ENCODE measurements around the gene B3GALT4. TPM values are rescaled to one million over a fixed set of nuclear protein-coding genes. Genes with fewer than 3 reads are reported as not detected.

Gene B3GALT4
- total RNA-seq, 6 experiments from 2014 or later, result 0.66 to 3.0 (median 2.7) TPM

- H3K27me3 Mint-ChIP-seq (ENCODE audit: insufficient read depth), result peaks cover 21% of the 10 kb centered on the region
- H3K4me3 Mint-ChIP-seq, result no peak overlapping the region
- DNase-seq, result no peak
- H3K27ac Mint-ChIP-seq, result no peak overlapping the region
- H3K4me1 Mint-ChIP-seq (ENCODE audit: low read depth), result peaks cover 11% of the 10 kb centered on the region
- TF ChIP-seq CTCF (IDR thresholded peaks at IDR 0.05), result no peak
- no peaks in the 10 kb centered on the region for H3K9me3 Mint-ChIP-seq
- H3K36me3 Mint-ChIP-seq (ENCODE audit: low read depth), result no peaks in the 10 kb centered on the region
These were observed 35.0 kb upstream of the B3GALT4 start for GRCh38 chr6:33241968-33242367.

DNA sequence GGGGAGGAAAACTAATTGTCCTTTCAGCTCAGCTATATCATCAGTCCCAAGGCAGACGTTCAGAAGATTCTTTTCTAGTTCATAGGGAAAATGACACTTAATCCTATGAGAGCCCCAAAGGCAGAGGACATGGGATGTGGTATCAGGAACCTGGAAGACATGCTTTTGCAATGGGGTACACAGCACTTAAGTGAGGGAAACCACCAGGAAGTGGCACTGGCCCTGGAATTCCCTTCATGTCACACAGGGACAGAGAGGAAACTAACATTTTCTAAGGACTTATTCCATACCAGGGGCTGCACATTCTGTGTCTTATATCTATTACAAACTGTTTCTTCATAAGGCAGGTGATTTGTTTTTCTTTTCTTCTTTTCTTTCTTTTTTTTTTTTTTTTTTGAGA, 33.4 kb upstream of the B3GALT4 start:
- Mint-ChIP-seq H3K4me1 (ENCODE audit: low read depth) (peaks cover 23% of the 10 kb centered on the region), H3K27me3 (ENCODE audit: insufficient read depth) (peaks cover 12% of the 10 kb centered on the region), H3K9me3 (no peaks in the 10 kb centered on the region), H3K36me3 (ENCODE audit: low read depth) (no peaks in the 10 kb centered on the region), H3K4me3 (no peak overlapping the region), H3K27ac (no peak overlapping the region)
- no peak for TF ChIP-seq CTCF (IDR thresholded peaks at IDR 0.05)
- no peak for DNase-seq

DNA sequence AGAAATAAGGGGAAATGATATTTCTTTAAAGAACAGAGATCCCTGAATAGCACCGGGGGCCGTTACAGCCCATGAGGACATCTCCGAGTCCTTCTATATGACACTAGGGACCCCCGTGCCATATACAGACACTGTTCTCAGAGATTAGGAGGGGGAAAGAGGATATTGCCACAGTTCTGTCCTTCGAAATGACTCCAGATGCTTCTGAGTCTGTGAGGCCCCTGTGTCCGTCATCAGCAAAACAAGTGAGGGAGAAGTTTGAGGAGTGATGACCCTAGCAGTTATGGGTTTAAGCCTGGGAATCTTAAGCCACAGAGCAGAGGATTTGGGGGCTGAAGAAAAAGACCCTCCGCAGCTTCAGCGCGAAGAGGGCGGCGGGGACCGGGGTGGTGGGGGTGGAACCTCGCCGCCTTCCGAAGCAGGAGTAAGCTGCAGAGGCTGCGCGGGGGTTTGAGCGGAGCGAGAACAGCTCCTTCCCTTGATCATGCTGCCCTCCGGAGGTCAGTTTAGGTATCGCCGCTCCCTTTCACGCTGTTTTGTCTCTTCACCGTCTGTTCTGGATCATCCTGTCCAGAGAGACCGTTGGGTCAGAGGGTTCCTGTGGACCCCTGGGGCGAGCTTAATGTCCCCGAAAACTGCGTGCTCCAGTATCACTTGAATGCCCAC, 28.8 kb upstream of the B3GALT4 start:
- Mint-ChIP-seq H3K4me1 (ENCODE audit: low read depth) (peaks cover 61% of the 10 kb centered on the region), H3K36me3 (ENCODE audit: low read depth) (peaks cover 20% of the 10 kb centered on the region), H3K27me3 (ENCODE audit: insufficient read depth) (peaks cover 6% of the 10 kb centered on the region), H3K27ac (peak overlapping the region; percentile 99), H3K9me3 (no peaks in the 10 kb centered on the region), H3K4me3 (peak overlapping the region; percentile 89)
- peak; percentile 75 for DNase-seq
- TF ChIP-seq CTCF (IDR thresholded peaks at IDR 0.05), result peak; percentile 98

GRCh38 chr6:33248643-33248931, 28.3 kb upstream of the B3GALT4 start:
- Mint-ChIP-seq H3K27ac (peak overlapping the region; percentile 99), H3K4me1 (ENCODE audit: low read depth) (peaks cover 62% of the 10 kb centered on the region), H3K36me3 (ENCODE audit: low read depth) (peaks cover 20% of the 10 kb centered on the region), H3K9me3 (no peaks in the 10 kb centered on the region), H3K27me3 (ENCODE audit: insufficient read depth) (peaks cover 6% of the 10 kb centered on the region), H3K4me3 (peak overlapping the region; percentile 89)
- peak; percentile 46 for DNase-seq
- TF ChIP-seq CTCF (IDR thresholded peaks at IDR 0.05), result no peak; the same call in none of the 2 replicates

DNA sequence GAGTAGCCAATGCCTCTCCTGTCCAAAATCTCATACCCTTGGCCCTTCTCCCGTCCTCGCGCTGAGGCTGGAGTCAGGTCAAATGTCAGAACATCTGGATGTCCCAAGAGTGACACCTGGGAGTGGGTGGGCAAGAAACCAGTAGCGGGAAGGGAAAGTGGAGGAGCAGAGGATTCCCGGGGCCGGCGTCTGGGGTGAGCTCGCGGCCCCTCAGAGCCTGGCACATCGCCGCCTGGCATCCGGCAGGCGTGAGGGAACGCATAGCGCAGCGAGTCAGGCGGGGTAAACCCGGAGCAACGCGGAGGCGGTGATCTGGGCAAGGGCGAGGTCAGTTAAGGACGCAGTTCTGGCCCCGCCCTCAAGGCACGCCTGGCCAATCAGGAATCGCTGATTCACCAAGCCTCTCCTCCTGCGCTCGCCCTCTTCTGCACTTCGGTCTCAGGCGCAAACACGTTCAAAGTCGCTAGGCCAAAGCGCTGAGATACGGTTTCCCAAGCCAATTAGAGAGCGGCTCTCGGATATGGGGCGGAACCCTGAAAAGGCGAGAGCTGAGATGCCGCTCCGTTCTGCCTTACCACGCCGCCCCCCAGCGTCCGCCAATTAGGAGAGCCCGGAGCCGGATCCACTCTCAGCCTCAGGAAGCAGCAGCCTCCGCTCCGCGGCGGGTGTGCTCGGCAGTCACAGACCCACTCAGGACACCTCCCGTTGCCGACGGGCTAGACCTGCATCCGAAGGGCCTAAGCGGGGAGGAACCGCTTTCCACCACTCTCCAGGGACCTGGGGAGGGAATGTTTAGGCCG, 27.8 kb upstream of the B3GALT4 start:
- Mint-ChIP-seq H3K4me1 (ENCODE audit: low read depth) (peaks cover 62% of the 10 kb centered on the region), H3K27me3 (ENCODE audit: insufficient read depth) (peaks cover 6% of the 10 kb centered on the region), H3K4me3 (peak overlapping the region; percentile 89), H3K9me3 (no peaks in the 10 kb centered on the region), H3K27ac (peak overlapping the region; percentile 99), H3K36me3 (ENCODE audit: low read depth) (peaks cover 20% of the 10 kb centered on the region)
- peak; percentile 99 for DNase-seq
- peak; percentile 47 for TF ChIP-seq CTCF (IDR thresholded peaks at IDR 0.05)

Data from HFFc6 (cell line).